Measurements from ENCODE around the gene TRUB1.

Gene TRUB1

GRCh38 chr10:114956466-114956865 lies 18.5 kb downstream of the TRUB1 start:
- Histone ChIP-seq H3K4me3 (replicated peaks; ENCODE audit: low read depth, low read length) (no peak overlapping the region), H3K27me3 (replicated peaks; ENCODE audit: control insufficient read depth, insufficient read depth, low read length) (no peaks in the 10 kb centered on the region), H3K36me3 (ENCODE audit: control insufficient read depth, insufficient read depth, low read length) (no peaks in the 10 kb centered on the region; the same call in 1 of the 2 replicates)
- no peak for DNase-seq (ENCODE audit: extremely low read depth, insufficient read length)
- TF ChIP-seq, protein P1, sequence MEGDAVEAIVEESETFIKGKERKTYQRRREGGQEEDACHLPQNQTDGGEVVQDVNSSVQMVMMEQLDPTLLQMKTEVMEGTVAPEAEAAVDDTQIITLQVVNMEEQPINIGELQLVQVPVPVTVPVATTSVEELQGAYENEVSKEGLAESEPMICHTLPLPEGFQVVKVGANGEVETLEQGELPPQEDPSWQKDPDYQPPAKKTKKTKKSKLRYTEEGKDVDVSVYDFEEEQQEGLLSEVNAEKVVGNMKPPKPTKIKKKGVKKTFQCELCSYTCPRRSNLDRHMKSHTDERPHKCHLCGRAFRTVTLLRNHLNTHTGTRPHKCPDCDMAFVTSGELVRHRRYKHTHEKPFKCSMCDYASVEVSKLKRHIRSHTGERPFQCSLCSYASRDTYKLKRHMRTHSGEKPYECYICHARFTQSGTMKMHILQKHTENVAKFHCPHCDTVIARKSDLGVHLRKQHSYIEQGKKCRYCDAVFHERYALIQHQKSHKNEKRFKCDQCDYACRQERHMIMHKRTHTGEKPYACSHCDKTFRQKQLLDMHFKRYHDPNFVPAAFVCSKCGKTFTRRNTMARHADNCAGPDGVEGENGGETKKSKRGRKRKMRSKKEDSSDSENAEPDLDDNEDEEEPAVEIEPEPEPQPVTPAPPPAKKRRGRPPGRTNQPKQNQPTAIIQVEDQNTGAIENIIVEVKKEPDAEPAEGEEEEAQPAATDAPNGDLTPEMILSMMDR (IDR thresholded peaks at IDR 0.05; ENCODE audit: insufficient read depth, low read length, poor library complexity, severe bottlenecking), result no peak

GRCh38 chr10:114957122-114957521 lies 19.1 kb downstream of the TRUB1 start:
- no peaks in the 10 kb centered on the region for H3K36me3 ChIP-seq (ENCODE audit: control insufficient read depth, insufficient read depth, low read length)

GRCh38 chr10:114957673-114958072 lies 19.7 kb downstream of the TRUB1 start:
- no peaks in the 10 kb centered on the region; the same call in 1 of the 2 replicates for H3K36me3 ChIP-seq (ENCODE audit: control insufficient read depth, insufficient read depth, low read length)
- TF ChIP-seq, protein P1 (IDR thresholded peaks at IDR 0.05; ENCODE audit: insufficient read depth, low read length, poor library complexity, severe bottlenecking), result no peak

More at GRCh38 chr10:114957122-114957521, 19.1 kb downstream of the TRUB1 start:
- TF ChIP-seq, protein P1 (IDR thresholded peaks at IDR 0.05; ENCODE audit: insufficient read depth, low read length, poor library complexity, severe bottlenecking), result no peak
- DNase-seq (ENCODE audit: extremely low read depth, insufficient read length), result no peak
- no peak overlapping the region for H3K4me3 ChIP-seq (replicated peaks; ENCODE audit: low read depth, low read length)
- no peaks in the 10 kb centered on the region for H3K27me3 ChIP-seq (replicated peaks; ENCODE audit: control insufficient read depth, insufficient read depth, low read length)

DNA sequence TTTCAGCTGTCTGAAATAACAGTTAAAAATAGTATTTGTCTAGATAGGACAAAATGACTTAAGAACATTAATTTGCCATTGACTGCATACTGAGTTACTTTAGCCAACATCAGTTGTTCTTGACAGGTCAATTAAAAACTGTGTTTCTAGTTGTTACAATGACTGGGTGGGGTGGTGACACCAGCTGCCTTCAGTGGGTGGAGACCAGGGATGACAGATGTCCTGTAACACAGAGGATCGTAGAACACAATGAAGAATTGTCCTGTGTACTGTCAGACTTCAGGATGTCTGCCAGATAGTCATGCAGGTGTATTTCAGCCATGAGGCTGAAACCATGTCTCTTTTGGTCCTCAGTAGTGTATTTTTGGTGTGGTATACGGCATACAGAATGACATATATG lies 24.4 kb downstream of the TRUB1 start:
- Histone ChIP-seq H3K4me3 (replicated peaks; ENCODE audit: low read depth, low read length) (no peak overlapping the region), H3K36me3 (ENCODE audit: control insufficient read depth, insufficient read depth, low read length) (peaks cover 1% of the 10 kb centered on the region), H3K27me3 (replicated peaks; ENCODE audit: control insufficient read depth, insufficient read depth, low read length) (no peaks in the 10 kb centered on the region)
- TF ChIP-seq, protein P1 (IDR thresholded peaks at IDR 0.05; ENCODE audit: insufficient read depth, low read length, poor library complexity, severe bottlenecking), result no peak
- no peak for DNase-seq (ENCODE audit: extremely low read depth, insufficient read length)

More at GRCh38 chr10:114957673-114958072, 19.7 kb downstream of the TRUB1 start:
- H3K27me3 ChIP-seq (replicated peaks; ENCODE audit: control insufficient read depth, insufficient read depth, low read length), result no peaks in the 10 kb centered on the region
- no peak overlapping the region for H3K4me3 ChIP-seq (replicated peaks; ENCODE audit: low read depth, low read length)
- DNase-seq (ENCODE audit: extremely low read depth, insufficient read length), result no peak

DNA sequence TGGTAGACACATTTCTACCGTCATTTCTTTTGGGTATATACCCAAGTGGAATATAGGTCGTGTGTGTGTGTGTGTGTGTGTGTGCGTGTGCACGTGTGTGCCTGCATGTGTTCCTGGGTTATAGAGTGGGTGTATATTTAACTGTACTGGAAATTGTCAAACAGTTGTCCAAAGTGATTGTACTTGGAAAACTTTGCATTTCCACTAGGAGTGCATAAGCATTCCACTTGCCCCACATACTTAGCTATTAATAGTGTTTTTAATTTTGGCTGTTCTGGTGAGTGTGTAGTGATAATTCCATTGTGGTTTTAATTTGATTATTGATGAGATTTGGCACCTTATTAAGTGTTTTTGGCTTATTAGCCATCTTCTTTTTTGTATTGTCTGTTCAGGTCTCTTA lies 25.9 kb downstream of the TRUB1 start:
- TF ChIP-seq, protein P1 (IDR thresholded peaks at IDR 0.05; ENCODE audit: insufficient read depth, low read length, poor library complexity, severe bottlenecking), result no peak
- no peaks in the 10 kb centered on the region for H3K27me3 ChIP-seq (replicated peaks; ENCODE audit: control insufficient read depth, insufficient read depth, low read length)
- H3K36me3 ChIP-seq (ENCODE audit: control insufficient read depth, insufficient read depth, low read length), result peaks cover 1% of the 10 kb centered on the region
- H3K4me3 ChIP-seq (replicated peaks; ENCODE audit: low read depth, low read length), result no peak overlapping the region
- no peak for DNase-seq (ENCODE audit: extremely low read depth, insufficient read length)

DNA sequence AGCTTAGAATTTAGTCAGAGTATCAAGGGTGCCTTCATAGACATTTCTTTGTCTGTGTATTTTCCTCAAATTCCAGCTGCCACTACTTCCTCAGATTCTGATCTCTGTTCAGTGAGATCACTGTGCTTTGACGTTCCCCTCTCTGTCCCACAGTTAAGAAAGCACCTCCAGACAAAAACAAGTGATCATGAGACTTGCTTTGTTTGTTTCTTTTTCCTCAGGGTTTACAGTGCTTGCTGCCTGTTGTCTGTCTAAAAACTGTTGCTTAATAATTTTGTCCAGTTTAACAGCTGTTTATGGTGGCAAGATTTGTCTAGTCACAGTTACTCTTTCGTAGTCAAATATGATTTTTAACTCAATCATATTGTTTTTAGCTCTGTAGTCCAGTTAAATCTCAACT lies 29.1 kb downstream of the TRUB1 start:
- TF ChIP-seq, protein P1 (IDR thresholded peaks at IDR 0.05; ENCODE audit: insufficient read depth, low read length, poor library complexity, severe bottlenecking), result no peak
- Histone ChIP-seq H3K27me3 (replicated peaks; ENCODE audit: control insufficient read depth, insufficient read depth, low read length) (no peaks in the 10 kb centered on the region), H3K4me3 (replicated peaks; ENCODE audit: low read depth, low read length) (no peak overlapping the region), H3K36me3 (ENCODE audit: control insufficient read depth, insufficient read depth, low read length) (peaks cover 1% of the 10 kb centered on the region)
- no peak for DNase-seq (ENCODE audit: extremely low read depth, insufficient read length)
